Hepatocyte (in vitro differentiated cells): ENCODE data around the gene LENEP. TPM values are rescaled to one million over a fixed set of nuclear protein-coding genes. Genes with fewer than 3 reads are reported as not detected.

ENCODE experiments used
- DNase-seq: peaks from one replicate; pipeline ENCODE4 v3.0.0-alpha.2; 2016; ENCODE audit warnings: low spot score
- H2AFZ ChIP-seq: fragments of 200-600 bp; sonication (generic); 2 replicates; pipeline ENCODE4 v1.6.0; 2016; ENCODE audit warnings: antibody characterized with exemption, mild to moderate bottlenecking
- H3K27ac ChIP-seq: fragments of 200-600 bp; sonication (generic); 2 replicates; pipeline ENCODE4 v1.5.1; 2016; ENCODE audit warnings: mild to moderate bottlenecking
- H3K27me3 ChIP-seq: fragments of 200-600 bp; sonication (generic); 2 replicates; pipeline ENCODE4 v1.6.1; 2016
- H3K36me3 ChIP-seq: fragments of 200-600 bp; sonication (generic); replicated peaks from 2 replicates; pipeline ENCODE4 v1.5.1; 2016; ENCODE audit warnings: low read depth; ENCODE audit not compliant: insufficient read depth
- H3K4me1 ChIP-seq: fragments of 200-600 bp; sonication (generic); 2 replicates; pipeline ENCODE4 v1.5.1; 2016; ENCODE audit warnings: mild to moderate bottlenecking, moderate library complexity; ENCODE audit not compliant: insufficient read depth
- H3K4me2 ChIP-seq: fragments of 200-600 bp; sonication (generic); 2 replicates; pipeline ENCODE4 v1.6.0; 2016
- H3K4me3 ChIP-seq: fragments of 200-600 bp; sonication (generic); 2 replicates; pipeline ENCODE4 v1.5.1; 2016; ENCODE audit warnings: mild to moderate bottlenecking
- H3K79me2 ChIP-seq: fragments of 200-600 bp; sonication (generic); 2 replicates; pipeline ENCODE4 v1.6.0; 2017; ENCODE audit warnings: mild to moderate bottlenecking
- H3K9me2 ChIP-seq: fragments of 200-600 bp; sonication (generic); replicated peaks from 2 replicates; pipeline ENCODE4 v1.6.0; 2017; ENCODE audit warnings: mild to moderate bottlenecking; ENCODE audit not compliant: insufficient read depth
- H3K9me3 ChIP-seq: fragments of 200-600 bp; sonication (generic); 2 replicates; pipeline ENCODE4 v1.5.1; 2016; ENCODE audit warnings: low read depth, mild to moderate bottlenecking
- H4K20me1 ChIP-seq: fragments of 200-600 bp; sonication (generic); 2 replicates; pipeline ENCODE4 v1.6.0; 2016; ENCODE audit warnings: mild to moderate bottlenecking; ENCODE audit not compliant: insufficient read depth, poor library complexity, severe bottlenecking
- EZH2 ChIP-seq: fragments of 200-600 bp; sonication (generic); IDR thresholded peaks from 2 replicates; pipeline ENCODE4 v1.6.1; 2016; ENCODE audit warnings: antibody characterized with exemption, mild to moderate bottlenecking, borderline replicate concordance
- EZH2phosphoT487 ChIP-seq: fragments of 200-600 bp; sonication (generic); IDR thresholded peaks from one replicate; pipeline ENCODE4 v1.6.1; 2018; ENCODE audit warnings: antibody characterized with exemption, mild to moderate bottlenecking, low read depth, moderate library complexity; ENCODE audit not compliant: unreplicated experiment, severe bottlenecking
- WGBS: methylation state at CpG from one replicate; pipeline ENCODE4 v1.1.6; 2016; ENCODE audit warnings: low lambda C conversion rate; ENCODE audit errors: missing lambda C conversion rate; 5-methylcytosine and 5-hydroxymethylcytosine counted together
- polyA plus RNA-seq: library from polyadenylated mRNA; unstranded; fragments of >200 nt; fragmentation: Nextera tagmentation; extraction: Ambion mirVana; gene quantifications from 2 replicates; pipeline ENCODE4 v1.2.1, GENCODE V29; 2016
- total RNA-seq: library from RNA; depleted of rRNA; stranded (reverse); fragments of >200 nt; gene quantifications from 2 replicates; pipeline ENCODE4 v1.2.3, GENCODE V29; 2014
- TF ChIP-seq, protein P1 (sequence below): fragments of 200-600 bp; sonication (generic); IDR thresholded peaks from 2 replicates; pipeline ENCODE4 v1.5.1; 2016; ENCODE audit warnings: antibody characterized with exemption, mild to moderate bottlenecking; ENCODE audit not compliant: poor library complexity

The LENEP gene
- total and polyA plus RNA-seq, 2 experiments from 2014 or later: not detected

DNA sequence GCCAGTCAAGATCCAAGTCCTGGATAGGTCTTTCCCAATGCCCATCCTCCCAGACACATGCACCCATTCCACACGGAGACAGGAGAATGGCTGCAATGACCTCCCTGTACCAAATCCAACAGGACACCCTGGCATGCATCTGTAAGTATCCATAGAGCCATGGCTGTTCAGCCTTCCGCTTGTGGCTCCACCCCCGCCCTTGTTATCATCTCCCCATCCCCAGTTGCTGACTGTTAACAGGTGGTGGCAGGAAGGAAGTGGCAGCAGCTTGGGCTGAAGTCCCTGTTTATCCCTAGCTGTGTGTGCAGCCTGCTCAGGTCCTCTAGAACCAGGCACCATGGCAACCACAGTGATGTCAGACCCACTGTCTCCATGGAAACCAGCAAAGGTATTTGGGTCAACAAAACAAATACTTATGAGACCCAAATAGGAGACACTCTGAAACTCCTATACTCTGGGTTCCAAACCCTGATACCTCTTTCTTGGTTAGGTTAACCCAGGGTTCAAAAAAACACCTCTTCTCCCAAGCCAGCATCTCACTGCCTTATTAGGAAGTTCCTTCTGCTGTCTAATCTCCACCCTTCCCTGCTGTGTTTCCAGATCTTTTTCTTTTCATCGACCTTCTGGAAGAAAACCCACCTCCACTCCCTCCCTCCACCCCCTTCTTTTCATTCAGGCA is 38.2 kb upstream of the LENEP start:
- H3K4me1 ChIP-seq: peaks cover 30% of the 10 kb centered on the region
- peak; percentile 83 for DNase-seq

DNA sequence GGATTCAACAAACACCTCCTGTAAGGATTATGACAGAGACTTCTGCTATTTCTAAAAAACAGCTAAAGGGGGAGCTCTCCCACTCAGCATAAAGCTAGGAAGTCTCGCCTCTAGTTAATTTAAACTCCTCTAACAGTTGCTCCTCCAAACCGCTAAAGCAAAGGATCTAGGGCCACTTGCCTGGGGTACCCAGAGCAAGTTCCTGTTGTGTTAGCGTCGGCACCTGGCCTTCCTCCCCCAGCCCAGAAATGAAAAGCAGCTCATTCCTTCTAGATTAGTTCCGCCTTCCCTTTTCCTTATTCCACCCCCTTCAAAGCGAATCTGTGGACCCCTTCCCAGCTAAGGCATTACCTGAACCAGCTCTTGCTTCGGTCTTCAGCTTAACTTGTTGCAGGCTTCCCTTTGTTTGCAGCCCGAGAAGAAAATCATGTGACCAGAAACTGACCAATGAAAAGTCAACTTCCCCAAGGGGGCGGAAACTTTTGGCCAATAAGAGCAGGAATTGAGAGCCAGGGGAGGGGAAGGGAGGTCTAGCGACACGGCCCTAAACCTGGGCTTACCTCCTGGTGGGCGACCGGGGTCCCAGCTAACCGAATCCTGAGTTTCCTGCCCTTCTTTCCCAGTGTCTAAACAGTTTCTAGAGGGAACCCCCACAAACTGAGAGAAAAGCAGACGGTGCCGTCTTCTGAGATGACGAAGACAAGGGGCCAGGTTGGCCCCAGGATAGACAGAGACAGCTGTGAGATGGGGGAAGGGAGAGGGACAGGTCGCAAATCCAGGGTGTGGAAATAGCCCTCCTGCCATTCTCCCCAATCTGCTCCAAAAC is 37.5 kb upstream of the LENEP start, which contains the start of gene PBXIP1:
Gene PBXIP1 (minus strand): TSS at position 382 of the 826 bp plus-strand sequence. CDS start 2,378 bp downstream, outside the sequence.
- H3K9me2 ChIP-seq: no peaks in the 10 kb centered on the region
- H3K9me3 ChIP-seq: no peaks in the 10 kb centered on the region
- no peaks in the 10 kb centered on the region for H3K36me3 ChIP-seq
- peak within 1 kb of the TSS; percentile 38 for H2AFZ ChIP-seq
- H4K20me1 ChIP-seq: no peaks in the 10 kb centered on the region
- H3K4me2 ChIP-seq: peak within 1 kb of the TSS; percentile 77
- peak; percentile 92 for DNase-seq
- peaks cover 37% of the 10 kb centered on the region for H3K4me1 ChIP-seq
- H3K27ac ChIP-seq: peak within 1 kb of the TSS; percentile 74
- 2% methylated on average over 18 of the region's 18 CpGs for WGBS
- no peaks in the 10 kb centered on the region for H3K27me3 ChIP-seq
- peak within 1 kb of the TSS; percentile 27 for H3K4me3 ChIP-seq
- TF ChIP-seq, protein P1, sequence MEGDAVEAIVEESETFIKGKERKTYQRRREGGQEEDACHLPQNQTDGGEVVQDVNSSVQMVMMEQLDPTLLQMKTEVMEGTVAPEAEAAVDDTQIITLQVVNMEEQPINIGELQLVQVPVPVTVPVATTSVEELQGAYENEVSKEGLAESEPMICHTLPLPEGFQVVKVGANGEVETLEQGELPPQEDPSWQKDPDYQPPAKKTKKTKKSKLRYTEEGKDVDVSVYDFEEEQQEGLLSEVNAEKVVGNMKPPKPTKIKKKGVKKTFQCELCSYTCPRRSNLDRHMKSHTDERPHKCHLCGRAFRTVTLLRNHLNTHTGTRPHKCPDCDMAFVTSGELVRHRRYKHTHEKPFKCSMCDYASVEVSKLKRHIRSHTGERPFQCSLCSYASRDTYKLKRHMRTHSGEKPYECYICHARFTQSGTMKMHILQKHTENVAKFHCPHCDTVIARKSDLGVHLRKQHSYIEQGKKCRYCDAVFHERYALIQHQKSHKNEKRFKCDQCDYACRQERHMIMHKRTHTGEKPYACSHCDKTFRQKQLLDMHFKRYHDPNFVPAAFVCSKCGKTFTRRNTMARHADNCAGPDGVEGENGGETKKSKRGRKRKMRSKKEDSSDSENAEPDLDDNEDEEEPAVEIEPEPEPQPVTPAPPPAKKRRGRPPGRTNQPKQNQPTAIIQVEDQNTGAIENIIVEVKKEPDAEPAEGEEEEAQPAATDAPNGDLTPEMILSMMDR: peak; percentile 49
- no peak for TF ChIP-seq EZH2
- peaks cover 56% of the 10 kb centered on the region for H3K79me2 ChIP-seq

More for the DNA sequence above, 38.2 kb upstream of the LENEP start:
- H3K27me3 ChIP-seq: no peaks in the 10 kb centered on the region
- peak overlapping the region; percentile 74 for H3K27ac ChIP-seq
- no peaks in the 10 kb centered on the region for H3K9me3 ChIP-seq
- WGBS: 27% methylated on average over 4 of the region's 4 CpGs
- no peaks in the 10 kb centered on the region for H3K36me3 ChIP-seq
- H2AFZ ChIP-seq: peak overlapping the region; percentile 38
- peak overlapping the region; percentile 77 for H3K4me2 ChIP-seq
- TF ChIP-seq, protein P1: no peak
- TF ChIP-seq EZH2phosphoT487 (no peak), EZH2 (no peak)
- no peaks in the 10 kb centered on the region for H3K9me2 ChIP-seq
- peaks cover 49% of the 10 kb centered on the region for H3K79me2 ChIP-seq
- H3K4me3 ChIP-seq: peak overlapping the region; percentile 12
- no peaks in the 10 kb centered on the region for H4K20me1 ChIP-seq

DNA sequence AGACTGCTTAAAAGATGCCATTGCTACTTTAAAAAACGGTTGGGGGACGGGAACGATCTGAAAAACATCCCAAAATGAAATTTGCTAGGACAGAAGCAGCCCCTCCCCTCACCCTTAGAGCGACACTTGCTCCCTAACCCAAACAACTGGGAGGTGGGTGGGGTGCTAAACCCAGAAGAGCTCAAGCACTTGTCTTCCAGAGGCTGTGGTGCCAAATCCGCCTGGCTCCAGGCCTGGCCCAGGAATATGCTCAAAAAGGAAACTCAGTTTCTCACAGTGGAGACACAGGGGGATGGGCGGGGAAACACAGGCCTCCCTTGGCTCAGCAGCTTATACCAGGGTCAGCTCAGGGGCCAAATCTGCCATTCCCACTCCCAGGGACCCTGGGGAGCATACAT is 36.8 kb upstream of the LENEP start:
- H3K4me3 ChIP-seq: peak overlapping the region; percentile 27
- H3K27ac ChIP-seq: peak overlapping the region; percentile 65
- no peaks in the 10 kb centered on the region for H3K9me3 ChIP-seq
- H2AFZ ChIP-seq: no peak overlapping the region
- H3K9me2 ChIP-seq: no peaks in the 10 kb centered on the region
- TF ChIP-seq, protein P1: no peak
- TF ChIP-seq EZH2: no peak
- TF ChIP-seq EZH2phosphoT487: no peak
- peaks cover 38% of the 10 kb centered on the region for H3K4me1 ChIP-seq
- H3K4me2 ChIP-seq: peak overlapping the region; percentile 77
- H3K36me3 ChIP-seq: no peaks in the 10 kb centered on the region
- H3K79me2 ChIP-seq: peaks cover 60% of the 10 kb centered on the region
- 27% methylated on average over 6 of the region's 6 CpGs for WGBS
- no peaks in the 10 kb centered on the region for H3K27me3 ChIP-seq
- no peaks in the 10 kb centered on the region for H4K20me1 ChIP-seq
- DNase-seq: no peak
